Astrocyte of the cerebellum (primary cell): ENCODE results near the gene POLDIP3.
"Not testable (repeated sequence)": the region's sequence is repeated elsewhere in the genome, so short reads cannot be mapped to it uniquely, and the experiment has no call there.

ENCODE experiments used
- DNase-seq: peaks from one replicate; pipeline ENCODE4 v3.0.0-alpha.2; 2011; ENCODE audit warnings: low read depth
- H3K4me3 ChIP-seq: 2 replicates; pipeline ENCODE4 v1.5.1; 2011; ENCODE audit warnings: mild to moderate bottlenecking, low read depth, low read length, moderate library complexity
- in situ Hi-C: cut with HindIII; loops from 2 replicates; pipeline ENCODE4 v1.10.0; 2017; ENCODE audit warnings: low sequenced_read_pairs
- TF ChIP-seq, protein P1 (sequence below): IDR thresholded peaks from 2 replicates; pipeline ENCODE4 v1.5.1; 2012; ENCODE audit warnings: low read length, low read depth, moderate library complexity, mild to moderate bottlenecking; ENCODE audit errors: missing control alignments

Gene POLDIP3

DNA sequence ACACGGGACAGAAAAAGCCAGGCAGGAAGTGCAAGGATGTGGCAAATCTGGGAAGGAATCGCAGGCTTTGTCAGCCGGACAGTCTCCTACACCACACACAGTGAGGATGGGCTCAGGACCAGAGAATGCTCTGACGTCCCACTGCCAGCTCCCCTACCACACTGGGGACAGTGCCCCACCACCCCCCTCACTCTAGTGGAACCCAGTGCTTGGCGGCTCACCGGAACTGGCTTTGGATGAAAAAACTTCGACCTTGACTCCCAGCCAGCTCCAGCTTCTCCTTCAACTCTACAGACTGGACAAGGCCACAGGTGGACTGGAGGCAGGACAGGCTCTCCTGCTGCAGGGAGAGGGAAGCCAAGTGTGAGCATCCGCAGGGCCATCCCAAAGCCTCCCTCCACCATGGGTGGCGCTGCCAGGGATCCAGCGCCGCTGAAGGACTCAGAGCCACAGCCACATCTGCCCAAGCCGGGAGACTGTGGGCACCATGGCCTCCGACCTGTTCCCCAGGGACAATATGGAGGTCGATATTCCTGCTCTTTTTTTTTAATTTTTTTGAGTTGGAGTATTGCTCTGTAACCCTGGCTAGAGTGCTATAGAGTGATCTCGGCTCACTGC, 37.0 kb downstream of the POLDIP3 start:
- TF ChIP-seq, protein P1, sequence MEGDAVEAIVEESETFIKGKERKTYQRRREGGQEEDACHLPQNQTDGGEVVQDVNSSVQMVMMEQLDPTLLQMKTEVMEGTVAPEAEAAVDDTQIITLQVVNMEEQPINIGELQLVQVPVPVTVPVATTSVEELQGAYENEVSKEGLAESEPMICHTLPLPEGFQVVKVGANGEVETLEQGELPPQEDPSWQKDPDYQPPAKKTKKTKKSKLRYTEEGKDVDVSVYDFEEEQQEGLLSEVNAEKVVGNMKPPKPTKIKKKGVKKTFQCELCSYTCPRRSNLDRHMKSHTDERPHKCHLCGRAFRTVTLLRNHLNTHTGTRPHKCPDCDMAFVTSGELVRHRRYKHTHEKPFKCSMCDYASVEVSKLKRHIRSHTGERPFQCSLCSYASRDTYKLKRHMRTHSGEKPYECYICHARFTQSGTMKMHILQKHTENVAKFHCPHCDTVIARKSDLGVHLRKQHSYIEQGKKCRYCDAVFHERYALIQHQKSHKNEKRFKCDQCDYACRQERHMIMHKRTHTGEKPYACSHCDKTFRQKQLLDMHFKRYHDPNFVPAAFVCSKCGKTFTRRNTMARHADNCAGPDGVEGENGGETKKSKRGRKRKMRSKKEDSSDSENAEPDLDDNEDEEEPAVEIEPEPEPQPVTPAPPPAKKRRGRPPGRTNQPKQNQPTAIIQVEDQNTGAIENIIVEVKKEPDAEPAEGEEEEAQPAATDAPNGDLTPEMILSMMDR, result no peak
- in situ Hi-C loops, result no loop called here
- H3K4me3 ChIP-seq, result no peak overlapping the region
- DNase-seq, result no peak

DNA sequence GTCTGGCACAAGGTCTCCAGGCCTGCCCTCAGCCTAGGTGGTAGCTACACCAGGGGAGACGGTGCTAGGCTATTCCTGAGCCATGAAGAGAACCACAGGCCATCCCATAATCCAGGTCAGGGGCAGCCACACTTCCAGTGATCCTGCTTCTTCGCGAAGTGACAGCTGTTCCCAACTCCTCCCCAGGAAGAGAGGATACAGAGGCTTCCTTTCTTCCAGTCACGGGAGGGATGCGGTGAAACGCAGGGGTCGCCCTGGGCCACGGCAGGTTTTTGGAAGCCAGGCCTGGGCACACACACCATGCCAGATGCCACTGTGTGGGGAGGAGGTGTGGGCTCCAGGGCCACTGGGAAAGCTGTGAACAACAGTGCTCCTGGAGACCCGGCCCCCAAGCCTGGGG, 37.5 kb downstream of the POLDIP3 start:
- DNase-seq, H3K4me3 ChIP-seq, in situ Hi-C loops: not testable (repeated sequence)

DNA sequence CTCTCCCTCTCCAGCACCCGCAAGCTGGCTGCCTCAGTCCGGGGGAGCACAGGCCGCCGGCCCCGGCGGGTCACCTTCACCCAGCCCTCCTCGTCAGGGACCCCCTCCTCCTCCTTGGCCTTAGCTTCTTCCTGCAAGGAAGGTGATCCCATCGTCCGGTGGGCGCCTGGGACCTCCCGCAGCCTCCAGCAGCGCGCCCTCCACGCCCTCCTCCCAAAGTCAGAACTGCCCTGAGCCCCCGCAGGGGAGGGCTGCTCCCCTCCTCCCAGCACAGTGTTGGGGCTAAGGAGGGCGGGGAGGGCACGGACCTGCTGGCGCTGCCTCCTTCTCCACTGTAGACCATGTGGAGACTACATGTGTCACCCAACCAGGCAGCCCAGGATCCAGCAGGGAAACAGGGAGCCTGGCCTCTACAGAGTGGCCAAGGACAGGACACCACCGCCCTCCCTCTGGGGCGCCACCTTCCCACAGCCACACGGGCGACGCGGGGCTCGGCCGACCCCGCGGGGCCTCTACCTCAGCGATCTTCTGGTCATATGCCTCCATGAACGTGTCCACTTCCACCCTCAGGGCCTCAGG, 38.6 kb downstream of the POLDIP3 start:
- DNase-seq, in situ Hi-C loops, H3K4me3 ChIP-seq: not testable (repeated sequence)

DNA sequence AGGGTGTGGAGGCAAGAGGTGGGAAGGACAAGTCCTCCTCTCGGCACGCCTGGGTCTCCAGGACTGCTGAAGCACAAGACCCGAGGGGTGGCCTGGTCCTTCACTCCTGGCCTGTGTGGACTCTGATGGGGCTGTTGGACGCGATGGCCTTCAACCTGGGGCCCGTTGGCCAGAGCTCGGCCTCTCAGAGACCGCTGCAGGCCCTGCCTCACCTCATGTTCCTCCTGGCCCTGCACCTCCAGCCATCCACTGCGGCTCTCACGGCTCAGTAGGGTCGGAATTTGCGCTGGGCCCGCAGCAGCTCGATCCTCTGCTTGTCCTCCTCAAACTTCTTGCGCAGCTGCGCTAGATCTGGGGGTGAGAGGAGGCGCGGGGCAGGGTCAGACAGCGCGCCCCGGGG, 40.2 kb downstream of the POLDIP3 start:
- in situ Hi-C loops, DNase-seq, H3K4me3 ChIP-seq: not testable (repeated sequence)

DNA sequence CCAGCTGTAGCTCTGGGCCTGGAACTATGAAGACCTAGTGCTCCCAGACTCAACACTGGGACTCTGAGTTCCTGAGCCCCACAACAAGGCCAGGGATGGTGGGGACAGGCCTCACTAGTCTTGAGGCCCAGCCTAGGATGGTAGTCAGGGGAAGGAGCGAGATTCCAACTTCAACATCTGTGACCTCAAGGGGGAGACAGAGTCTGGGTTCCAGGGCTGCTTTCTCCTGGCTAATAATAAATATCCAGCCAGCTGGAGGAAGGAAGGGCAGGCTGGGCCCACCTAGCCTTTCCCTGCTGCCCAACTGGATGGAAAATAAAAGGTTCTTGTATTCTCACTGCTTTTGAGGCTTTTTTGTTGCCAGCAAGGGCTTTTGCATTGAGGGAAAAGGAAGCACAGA, 40.6 kb downstream of the POLDIP3 start:
- H3K4me3 ChIP-seq, DNase-seq, in situ Hi-C loops: not testable (repeated sequence)

DNA sequence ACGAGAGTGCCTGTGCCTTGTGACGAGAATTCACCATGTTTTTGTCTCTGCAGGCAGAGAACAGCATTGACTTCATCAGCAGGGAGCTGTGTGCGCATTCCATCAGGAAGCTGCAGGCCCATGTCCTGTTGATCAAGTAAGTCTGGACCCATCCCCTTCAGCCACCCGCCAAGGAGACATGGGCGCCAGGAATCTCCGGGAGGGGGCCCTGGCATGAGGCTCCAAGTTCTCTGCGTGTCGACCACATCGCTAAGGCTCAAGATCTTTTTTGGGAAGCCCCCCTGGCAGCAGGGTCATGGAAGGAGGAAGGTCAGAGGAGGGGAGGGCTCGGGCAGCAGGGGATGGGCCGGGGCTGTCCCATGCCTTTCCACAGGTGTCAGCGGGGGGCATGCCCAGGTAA, 43.6 kb downstream of the POLDIP3 start:
- DNase-seq, in situ Hi-C loops, H3K4me3 ChIP-seq: not testable (repeated sequence)

DNA sequence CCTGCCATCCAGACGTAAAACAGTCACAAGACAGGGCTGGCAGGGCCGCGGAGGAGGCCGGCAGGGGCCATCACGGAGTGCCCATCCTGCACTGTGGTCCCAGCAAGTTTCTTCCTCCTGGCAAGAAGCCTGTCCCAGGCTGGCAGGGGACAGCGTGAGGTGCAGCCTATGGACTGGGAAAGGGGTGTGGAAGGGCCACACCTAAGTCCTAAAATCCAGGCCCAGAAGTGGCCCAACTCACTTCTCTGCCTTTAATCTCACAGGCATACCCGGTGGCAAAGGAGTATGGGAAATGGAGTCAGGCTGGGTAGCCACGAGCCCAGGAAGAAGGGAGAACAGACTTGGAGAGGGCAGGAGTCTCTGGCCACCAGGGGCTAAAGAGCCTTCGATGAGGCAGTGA, 44.1 kb downstream of the POLDIP3 start:
- DNase-seq, H3K4me3 ChIP-seq, in situ Hi-C loops: not testable (repeated sequence)

DNA sequence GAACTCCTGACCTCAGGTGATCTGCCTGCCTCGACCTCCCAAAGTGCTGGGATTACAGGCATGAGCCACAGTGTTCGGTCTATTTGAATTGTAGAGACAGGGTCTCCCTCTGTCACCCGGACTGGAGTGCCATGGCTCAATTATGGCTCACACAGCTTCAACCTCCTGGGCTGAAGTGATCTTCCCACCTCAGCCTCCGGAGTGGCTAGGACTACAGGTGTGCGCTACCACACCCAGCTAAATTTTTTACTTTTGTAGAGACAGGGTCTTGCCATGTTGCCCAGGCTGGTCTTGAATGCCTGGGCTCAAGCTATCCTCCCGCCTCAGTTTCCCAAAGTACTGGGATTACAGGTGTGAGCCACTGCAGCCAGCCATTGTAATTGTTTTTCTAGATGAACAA, 46.7 kb downstream of the POLDIP3 start:
- DNase-seq, in situ Hi-C loops, H3K4me3 ChIP-seq: not testable (repeated sequence)

DNA sequence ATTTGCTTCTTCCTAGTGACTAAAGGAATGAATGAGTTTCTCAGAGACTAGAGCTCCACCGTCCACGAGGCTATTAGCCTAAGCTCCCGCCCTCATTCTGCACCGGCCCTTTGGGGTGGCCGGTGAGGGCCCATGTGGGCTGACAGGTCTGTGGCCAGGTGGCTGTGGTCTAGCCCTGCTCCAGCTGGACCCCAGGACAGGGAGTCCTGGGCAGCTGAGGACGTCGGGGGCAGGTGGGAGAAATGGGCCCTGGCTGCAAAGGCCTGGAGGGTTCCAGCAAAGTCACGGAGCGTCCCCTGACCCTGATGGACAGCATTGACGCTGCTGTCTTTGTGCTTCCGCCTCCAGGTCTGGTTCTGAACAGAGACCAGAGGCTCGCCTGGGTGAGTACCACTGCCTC, 48.7 kb downstream of the POLDIP3 start:
- TF ChIP-seq, protein P1, result no peak
- H3K4me3 ChIP-seq, result no peak overlapping the region
- DNase-seq, result no peak
- in situ Hi-C loops, result no loop called here

DNA sequence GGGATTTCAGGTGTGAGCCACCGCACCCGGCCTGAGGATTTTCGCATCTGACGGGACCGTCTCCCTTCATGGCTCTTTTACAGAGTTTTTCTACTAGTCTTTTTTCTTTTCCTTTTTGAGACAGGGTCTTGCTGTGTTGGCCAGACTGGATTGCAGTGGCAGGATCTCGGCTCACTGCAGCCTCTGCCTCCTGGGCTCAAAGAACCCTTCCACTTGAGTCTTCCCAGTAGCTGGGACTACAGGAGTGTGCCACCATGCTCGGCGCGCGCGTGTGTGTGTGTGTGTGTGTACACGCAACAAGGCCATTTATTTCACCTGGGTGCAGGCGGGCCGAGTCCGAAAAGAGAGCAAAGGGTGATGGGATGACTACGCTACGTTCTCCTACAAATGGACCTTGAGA, 50.0 kb downstream of the POLDIP3 start:
- H3K4me3 ChIP-seq, result no peak overlapping the region
- TF ChIP-seq, protein P1, result no peak
- no peak for DNase-seq
- in situ Hi-C loops, result no loop called here

DNA sequence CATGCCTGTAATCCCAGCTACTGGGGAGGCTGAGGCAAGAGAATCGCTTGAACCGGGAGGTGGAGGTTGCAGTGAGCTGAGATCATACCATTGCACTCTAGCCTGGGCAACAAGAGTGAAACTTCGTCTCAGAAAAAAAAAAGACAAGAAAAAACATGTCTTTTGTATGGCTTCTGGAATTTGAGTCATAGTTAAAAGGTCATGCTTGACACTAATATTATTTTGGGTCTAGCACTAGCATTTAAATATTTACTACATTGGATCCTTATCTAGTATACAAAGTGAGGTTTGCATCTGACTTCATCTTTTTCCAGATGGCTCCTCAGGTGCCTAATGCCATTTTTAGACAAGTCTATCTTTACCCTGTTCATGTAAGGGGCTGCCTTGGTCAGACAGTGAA, 50.7 kb downstream of the POLDIP3 start:
- in situ Hi-C loops, DNase-seq, H3K4me3 ChIP-seq: not testable (repeated sequence)
